SK-N-SH (cell line): Measurements from ENCODE around the gene IL9R. TPM values are rescaled to one million over a fixed set of nuclear protein-coding genes. Genes with fewer than 3 reads are reported as not detected.

Experiments used
- CTCF ChIA-PET: fragments of 300-600, 350-600 bp; formaldehyde crosslinking; extraction: SDS; loops from one replicate; lab custom pipeline; 2021; lab: Yijun Ruan, JAX
- POLR2A ChIA-PET: fragments of 350-600 bp; sonication (Branson Sonifier 250); formaldehyde crosslinking; extraction: SDS; loops from one replicate; lab custom pipeline; 2020; ENCODE audit warnings: antibody characterized with exemption, inconsistent platforms; lab: Yijun Ruan, JAX
- DNase-seq: peaks from one replicate; pipeline ENCODE4 v3.0.0; 2012
- H2AFZ ChIP-seq: fragments of 200-600 bp; sonication (generic); 2 replicates; pipeline ENCODE4 v1.8.1; 2016; ENCODE audit warnings: antibody characterized with exemption, mild to moderate bottlenecking, low read depth
- H3F3A ChIP-seq: fragments of 200-600 bp; sonication (generic); replicated peaks from 2 replicates; pipeline ENCODE3; 2016; ENCODE audit warnings: antibody characterized with exemption, mild to moderate bottlenecking; ENCODE audit not compliant: insufficient read depth
- H3K27ac ChIP-seq, 2 experiments: fragments of 200-500 bp in 1 of 2; fragments of 200-600 bp in 1 of 2; sonication (Bioruptor generic) in 1 of 2; sonication (generic), shearing (Covaris generic) in 1 of 2; 2 replicates each; pipeline versions ENCODE4 v1.5.1 to v1.6.1; 2014 to 2016; ENCODE audit warnings: low read depth in 2 of 2, inconsistent platforms in 1 of 2, low read length in 1 of 2, mild to moderate bottlenecking in 1 of 2, mixed read lengths in 1 of 2
- H3K27me3 ChIP-seq: fragments of 200-600 bp; sonication (generic), shearing (Covaris generic); 2 replicates; pipeline ENCODE4 v1.6.1; 2016; ENCODE audit warnings: mixed run types; ENCODE audit not compliant: insufficient read depth
- H3K36me3 ChIP-seq, 2 experiments: fragments of 200-500 bp in 1 of 2; fragments of 200-600 bp in 1 of 2; sonication (Bioruptor generic) in 1 of 2; sonication (generic) in 1 of 2; replicated peaks in 1 of 2; 2 replicates each; pipeline versions ENCODE3 to v1.5.1; 2014 to 2016; ENCODE audit warnings: low read length in 1 of 2, mild to moderate bottlenecking in 1 of 2; ENCODE audit not compliant: insufficient read depth in 2 of 2, control insufficient read depth in 1 of 2
- H3K4me1 ChIP-seq, 2 experiments: fragments of 200-500 bp in 1 of 2; fragments of 200-600 bp in 1 of 2; sonication (Bioruptor generic) in 1 of 2; sonication (generic), shearing (Covaris generic) in 1 of 2; 2 replicates each; pipeline versions ENCODE4 v1.5.1 to v1.6.1; 2014 to 2016; ENCODE audit warnings: low read depth in 1 of 2, low read length in 1 of 2, mixed run types in 1 of 2; ENCODE audit not compliant: insufficient read depth in 2 of 2, control insufficient read depth in 1 of 2
- H3K4me2 ChIP-seq: fragments of 200-600 bp; sonication (generic), shearing (Covaris generic); 2 replicates; pipeline ENCODE4 v1.6.1; 2017; ENCODE audit warnings: mixed run types
- H3K4me3 ChIP-seq, 2 experiments: fragments of 200-500 bp in 1 of 2; fragments of 200-600 bp in 1 of 2; sonication (Bioruptor generic) in 1 of 2; sonication (generic), shearing (Covaris generic) in 1 of 2; 2 replicates each; pipeline versions ENCODE4 v1.5.1 to v1.8.1; 2014 to 2016; ENCODE audit warnings: low read depth in 2 of 2, inconsistent platforms in 1 of 2, low read length in 1 of 2, mild to moderate bottlenecking in 1 of 2, mixed read lengths in 1 of 2, moderate library complexity in 1 of 2
- H3K79me2 ChIP-seq: fragments of 200-600 bp; sonication (generic); 2 replicates; pipeline ENCODE4 v1.8.1; 2017; ENCODE audit warnings: mild to moderate bottlenecking; ENCODE audit not compliant: insufficient read depth
- H3K9ac ChIP-seq: fragments of 200-600 bp; sonication (generic); 2 replicates; pipeline ENCODE4 v1.6.1; 2017; ENCODE audit warnings: mixed run types
- H3K9me2 ChIP-seq: fragments of 200-600 bp; sonication (generic); 2 replicates; pipeline ENCODE4 v1.6.1; 2017; ENCODE audit warnings: mixed run types
- H3K9me3 ChIP-seq: fragments of 200-600 bp; sonication (generic); 2 replicates; pipeline ENCODE4 v1.6.1; 2017; ENCODE audit warnings: mixed run types, mild to moderate bottlenecking, moderate library complexity
- H4K20me1 ChIP-seq: fragments of 200-600 bp; sonication (generic); 2 replicates; pipeline ENCODE4 v1.6.1; 2017; ENCODE audit warnings: mild to moderate bottlenecking, mixed run types; ENCODE audit not compliant: insufficient read depth
- CTCF ChIP-seq: fragments of 200-600 bp; sonication (generic); IDR thresholded peaks from 2 replicates; pipeline ENCODE4 v1.6.1; 2017; ENCODE audit warnings: antibody characterized with exemption, mild to moderate bottlenecking, moderate library complexity
- ELF1 ChIP-seq: IDR thresholded peaks from 2 replicates; pipeline ENCODE4 v1.4.0; 2012
- FOXJ3 ChIP-seq: sonication (generic); formaldehyde crosslinking; IDR thresholded peaks from 2 replicates; pipeline ENCODE4 v1.5.1; 2020; ENCODE audit warnings: mild to moderate bottlenecking, missing genetic modification reagents
- GATA2 ChIP-seq: sonication (generic); formaldehyde crosslinking; IDR thresholded peaks from 2 replicates; pipeline ENCODE4 v1.5.0; 2020; ENCODE audit warnings: mild to moderate bottlenecking, missing genetic modification reagents
- MEF2A ChIP-seq: IDR thresholded peaks from 2 replicates; pipeline ENCODE4 v1.4.0; 2012; ENCODE audit warnings: low read depth, borderline replicate concordance
- MXI1 ChIP-seq: IDR thresholded peaks from 2 replicates; pipeline ENCODE4 v1.6.1; 2012; ENCODE audit warnings: mild to moderate bottlenecking, low read depth, low read length, improper control_type of control experiment
- REST ChIP-seq: IDR thresholded peaks from 2 replicates; pipeline ENCODE4 v1.6.1; 2012; ENCODE audit warnings: mild to moderate bottlenecking, low read depth, low read length, moderate library complexity
- RXRA ChIP-seq: IDR thresholded peaks from 2 replicates; pipeline ENCODE4 v1.4.0; 2012; ENCODE audit warnings: low read depth, mild to moderate bottlenecking, borderline replicate concordance
- SMC3 ChIP-seq: IDR thresholded peaks from 2 replicates; pipeline ENCODE4 v1.6.1; 2012; ENCODE audit warnings: low read depth, low read length, improper control_type of control experiment
- TAF1 ChIP-seq: IDR thresholded peaks from 2 replicates; pipeline ENCODE4 v1.6.1; 2012; ENCODE audit warnings: low read depth, mild to moderate bottlenecking, low read length, moderate library complexity, borderline replicate concordance
- TEAD4 ChIP-seq: IDR thresholded peaks from 2 replicates; pipeline ENCODE4 v1.4.0; 2012; ENCODE audit warnings: mild to moderate bottlenecking, borderline replicate concordance; ENCODE audit not compliant: insufficient read depth
- ZBTB33 ChIP-seq: IDR thresholded peaks from 2 replicates; pipeline ENCODE4 v1.4.0; 2012; ENCODE audit warnings: low read depth, borderline replicate concordance
- WGBS: methylation state at CpG from one replicate; pipeline ENCODE4 v1.1.6; 2017; ENCODE audit warnings: low lambda C conversion rate; 5-methylcytosine and 5-hydroxymethylcytosine counted together
- polyA plus RNA-seq, 3 experiments: library from polyadenylated mRNA; depleted of rRNA; stranded (reverse); fragments of >200 nt; gene quantifications; 2 replicates each; pipeline ENCODE4 v1.2.3, GENCODE V29; 2012

The IL9R gene
- polyA plus RNA-seq, 1 of the 3 experiments (the other 2 are of a cell fraction), result 0.03 TPM

- DNase-seq, result no peak
- no peaks in the 10 kb centered on the region for H3K9me3 ChIP-seq
- no peaks in the 10 kb centered on the region for H3K27me3 ChIP-seq
- no peaks in the 10 kb centered on the region for H3K79me2 ChIP-seq
- CTCF ChIA-PET, result no interaction called here
- H4K20me1 ChIP-seq, result no peaks in the 10 kb centered on the region
- H3K4me2 ChIP-seq, result no peak overlapping the region
- H3K4me3 ChIP-seq, result no peak overlapping the region
- no peak overlapping the region for H3K9ac ChIP-seq
- POLR2A ChIA-PET, result no interaction called here
- WGBS, result 39% methylated on average over 8 of the region's 14 CpGs
- H2AFZ ChIP-seq, result no peak overlapping the region
- no peaks in the 10 kb centered on the region for H3K36me3 ChIP-seq
- H3K4me1 ChIP-seq, result peaks cover 0 to 17% of the 10 kb centered on the region in 2 experiments; a peak in 1 of 4 replicates
- H3K27ac ChIP-seq, result no peak overlapping the region
- no peaks in the 10 kb centered on the region for H3F3A ChIP-seq
- TF ChIP-seq REST (no peak), SMC3 (no peak), CTCF (no peak), TEAD4 (no peak), FOXJ3 (CRISPR knock-in tag) (no peak), MEF2A (no peak), ELF1 (no peak), ZBTB33 (no peak), RXRA (no peak), MXI1 (no peak), TAF1 (no peak), GATA2 (CRISPR knock-in tag) (no peak)
- no peaks in the 10 kb centered on the region for H3K9me2 ChIP-seq
Measured at GRCh38 chrX:156003486-156004185, 6.1 kb downstream of the IL9R start.
